K562 (cell line): ENCODE results near the gene SLC9A1. TPM values are rescaled to one million over a fixed set of nuclear protein-coding genes. Genes with fewer than 3 reads are reported as not detected.
A peak's percentile ranks its signal among the peaks of the same experiment; 100 is the strongest.

ENCODE experiments used
- ARID1B ChIP-seq: fragments of 450-650 bp; IDR thresholded peaks from 2 replicates; pipeline ENCODE4 v1.6.1; 2016; ENCODE audit warnings: antibody characterized with exemption, mild to moderate bottlenecking, inconsistent platforms
- CAMTA2 ChIP-seq: fragments of 250-450 bp; sonication (Bioruptor Pico); conservative IDR thresholded peaks from 2 replicates; pipeline ENCODE4 v1.5.1; 2022
- EWSR1 ChIP-seq: fragments of 450-650 bp; IDR thresholded peaks from 2 replicates; pipeline ENCODE4 v1.6.1; 2018; ENCODE audit warnings: borderline replicate concordance, mild to moderate bottlenecking, low read depth, moderate library complexity; ENCODE audit not compliant: partially characterized antibody
- ID3 ChIP-seq, 2 experiments: fragments of 250-450 bp in 1 of 2; fragments of 450-650 bp in 1 of 2; sonication (Bioruptor Pico) in 1 of 2; IDR thresholded peaks; 2 replicates each; pipeline versions ENCODE4 v1.6.1 to v1.8.0; 2016 to 2021; ENCODE audit warnings: mild to moderate bottlenecking in 2 of 2, moderate library complexity in 2 of 2, missing compliant biosample characterization in 1 of 2, missing genetic modification characterization in 1 of 2
- KLF13 ChIP-seq: fragments of 450-650 bp; IDR thresholded peaks from 2 replicates; pipeline ENCODE4 v1.6.1; 2016; ENCODE audit warnings: missing genetic modification characterization, low read depth, mild to moderate bottlenecking, missing compliant biosample characterization, moderate library complexity, borderline replicate concordance
- NR2C1 ChIP-seq, 2 experiments: fragments of 450-650 bp; IDR thresholded peaks; 2 replicates each; pipeline ENCODE4 v1.6.1; 2017; ENCODE audit warnings: mild to moderate bottlenecking in 2 of 2, antibody characterized with exemption in 1 of 2, inconsistent platforms in 1 of 2, missing compliant biosample characterization in 1 of 2, missing genetic modification characterization in 1 of 2
- TCF3 ChIP-seq: sonication (generic); formaldehyde crosslinking; IDR thresholded peaks from 2 replicates; pipeline ENCODE4 v1.4.0; 2020; ENCODE audit warnings: mild to moderate bottlenecking, missing genetic modification reagents
- ZNF695 ChIP-seq: fragments of 450-650 bp; formaldehyde crosslinking; IDR thresholded peaks from 2 replicates; pipeline ENCODE4 v1.4.0; 2020; ENCODE audit warnings: mild to moderate bottlenecking, moderate library complexity
- polyA plus RNA-seq, 8 experiments: library from polyadenylated mRNA; depleted of rRNA in 4 of 8; stranded (reverse) in 5 of 8; unstranded in 3 of 8; fragments of >200 nt; fragmentation: Nextera tagmentation in 2 of 8; fragmentation: Illumina TruSeq in 1 of 8; extraction: Ambion mirVana in 2 of 8; extraction: Trizol in 1 of 8; gene quantifications; 2 replicates each; pipeline versions ENCODE4 v1.2.1 to v1.2.3, GENCODE V29; 2011 to 2014; ENCODE audit warnings: inconsistent platforms in 1 of 8, missing spikeins in 1 of 8
- total RNA-seq, 7 experiments: library from RNA; depleted of rRNA in 6 of 7; stranded (reverse); fragments of >200 nt in 6 of 7; fragmentation: Illumina TruSeq in 2 of 7; extraction: Trizol in 2 of 7; gene quantifications; 2 replicates each; pipeline versions ENCODE4 v1.2.1 to v1.2.3, GENCODE V29; 2011 to 2021; ENCODE audit warnings: low replicate concordance in 1 of 7
- TF ChIP-seq, protein P1 (sequence below), 2 experiments: fragments of 450-650 bp in 1 of 2; sonication (generic) in 1 of 2; formaldehyde crosslinking in 1 of 2; IDR thresholded peaks; 2 replicates each; pipeline versions ENCODE4 v1.7.1 to v1.9.0; 2016 to 2022; ENCODE audit warnings: inconsistent platforms in 1 of 2, mild to moderate bottlenecking in 1 of 2, missing genetic modification reagents in 1 of 2
- TF ChIP-seq, protein P2 (sequence below): fragments of 200-400 bp; formaldehyde crosslinking; IDR thresholded peaks from 2 replicates; pipeline ENCODE4 v1.6.1; 2017; ENCODE audit warnings: mild to moderate bottlenecking, low read depth, low read length, moderate library complexity
- TF ChIP-seq, protein P3 (sequence below): fragments of 450-650 bp; IDR thresholded peaks from 2 replicates; pipeline ENCODE4 v1.7.1; 2018; ENCODE audit warnings: mild to moderate bottlenecking, low read depth; ENCODE audit not compliant: partially characterized antibody

SLC9A1 gene
- total and polyA plus RNA-seq, 9 of the 15 experiments (the other 6 are each of a cell fraction or from before 2014, with no cell fraction given) = 0.59 to 14.4 (median 2.0) TPM

DNA sequence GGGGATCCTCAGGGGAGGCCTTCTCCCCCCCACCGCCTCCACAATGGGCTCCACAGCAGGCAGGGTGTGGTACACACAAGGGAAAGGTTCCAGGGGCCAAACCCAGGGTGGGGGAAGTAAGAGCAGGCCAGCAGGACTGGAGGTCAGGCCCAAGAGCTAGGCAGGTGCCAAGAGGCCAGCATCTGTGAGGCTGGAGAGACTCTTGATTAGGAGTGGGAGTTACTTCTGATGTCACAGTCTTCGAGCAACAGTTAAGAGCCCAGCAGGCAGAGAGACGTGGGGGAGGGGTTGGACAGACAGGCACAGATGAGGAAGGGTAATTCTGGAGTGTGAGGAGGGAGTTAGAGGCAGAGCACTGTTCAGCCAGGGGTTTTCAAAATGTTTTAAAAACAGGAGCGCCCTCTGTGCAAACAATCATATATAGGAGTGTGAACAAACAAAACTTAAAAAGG lies 55.8 kb downstream of the SLC9A1 start (continued):
- TF ChIP-seq, protein P1, sequence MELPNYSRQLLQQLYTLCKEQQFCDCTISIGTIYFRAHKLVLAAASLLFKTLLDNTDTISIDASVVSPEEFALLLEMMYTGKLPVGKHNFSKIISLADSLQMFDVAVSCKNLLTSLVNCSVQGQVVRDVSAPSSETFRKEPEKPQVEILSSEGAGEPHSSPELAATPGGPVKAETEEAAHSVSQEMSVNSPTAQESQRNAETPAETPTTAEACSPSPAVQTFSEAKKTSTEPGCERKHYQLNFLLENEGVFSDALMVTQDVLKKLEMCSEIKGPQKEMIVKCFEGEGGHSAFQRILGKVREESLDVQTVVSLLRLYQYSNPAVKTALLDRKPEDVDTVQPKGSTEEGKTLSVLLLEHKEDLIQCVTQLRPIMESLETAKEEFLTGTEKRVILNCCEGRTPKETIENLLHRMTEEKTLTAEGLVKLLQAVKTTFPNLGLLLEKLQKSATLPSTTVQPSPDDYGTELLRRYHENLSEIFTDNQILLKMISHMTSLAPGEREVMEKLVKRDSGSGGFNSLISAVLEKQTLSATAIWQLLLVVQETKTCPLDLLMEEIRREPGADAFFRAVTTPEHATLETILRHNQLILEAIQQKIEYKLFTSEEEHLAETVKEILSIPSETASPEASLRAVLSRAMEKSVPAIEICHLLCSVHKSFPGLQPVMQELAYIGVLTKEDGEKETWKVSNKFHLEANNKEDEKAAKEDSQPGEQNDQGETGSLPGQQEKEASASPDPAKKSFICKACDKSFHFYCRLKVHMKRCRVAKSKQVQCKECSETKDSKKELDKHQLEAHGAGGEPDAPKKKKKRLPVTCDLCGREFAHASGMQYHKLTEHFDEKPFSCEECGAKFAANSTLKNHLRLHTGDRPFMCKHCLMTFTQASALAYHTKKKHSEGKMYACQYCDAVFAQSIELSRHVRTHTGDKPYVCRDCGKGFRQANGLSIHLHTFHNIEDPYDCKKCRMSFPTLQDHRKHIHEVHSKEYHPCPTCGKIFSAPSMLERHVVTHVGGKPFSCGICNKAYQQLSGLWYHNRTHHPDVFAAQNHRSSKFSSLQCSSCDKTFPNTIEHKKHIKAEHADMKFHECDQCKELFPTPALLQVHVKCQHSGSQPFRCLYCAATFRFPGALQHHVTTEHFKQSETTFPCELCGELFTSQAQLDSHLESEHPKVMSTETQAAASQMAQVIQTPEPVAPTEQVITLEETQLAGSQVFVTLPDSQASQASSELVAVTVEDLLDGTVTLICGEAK (IDR thresholded peaks at IDR 0.05) = 0 out of 2 replicates have a peak, but pooled peaks have one; percentile 26
- TF ChIP-seq, protein P1 (CRISPR knock-in tag; IDR thresholded peaks at IDR 0.05) = no peak
- TF ChIP-seq KLF13 (tag) (no peak), EWSR1 (no peak), ZNF695 (CRISPR knock-in tag) (no peak), ARID1B (peak; percentile 74), ID3 (CRISPR knock-in tag; IDR thresholded peaks at IDR 0.05) (no peak), ID3 (tag; IDR thresholded peaks at IDR 0.05) (no peak), NR2C1 (IDR thresholded peaks at IDR 0.05) (no peak), NR2C1 (tag; IDR thresholded peaks at IDR 0.05) (no peak), TCF3 (peak; percentile 60), CAMTA2 (CRISPR knock-in tag) (no peak)
- TF ChIP-seq, protein P2, sequence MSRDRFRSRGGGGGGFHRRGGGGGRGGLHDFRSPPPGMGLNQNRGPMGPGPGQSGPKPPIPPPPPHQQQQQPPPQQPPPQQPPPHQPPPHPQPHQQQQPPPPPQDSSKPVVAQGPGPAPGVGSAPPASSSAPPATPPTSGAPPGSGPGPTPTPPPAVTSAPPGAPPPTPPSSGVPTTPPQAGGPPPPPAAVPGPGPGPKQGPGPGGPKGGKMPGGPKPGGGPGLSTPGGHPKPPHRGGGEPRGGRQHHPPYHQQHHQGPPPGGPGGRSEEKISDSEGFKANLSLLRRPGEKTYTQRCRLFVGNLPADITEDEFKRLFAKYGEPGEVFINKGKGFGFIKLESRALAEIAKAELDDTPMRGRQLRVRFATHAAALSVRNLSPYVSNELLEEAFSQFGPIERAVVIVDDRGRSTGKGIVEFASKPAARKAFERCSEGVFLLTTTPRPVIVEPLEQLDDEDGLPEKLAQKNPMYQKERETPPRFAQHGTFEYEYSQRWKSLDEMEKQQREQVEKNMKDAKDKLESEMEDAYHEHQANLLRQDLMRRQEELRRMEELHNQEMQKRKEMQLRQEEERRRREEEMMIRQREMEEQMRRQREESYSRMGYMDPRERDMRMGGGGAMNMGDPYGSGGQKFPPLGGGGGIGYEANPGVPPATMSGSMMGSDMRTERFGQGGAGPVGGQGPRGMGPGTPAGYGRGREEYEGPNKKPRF = no peak
- TF ChIP-seq, protein P3, sequence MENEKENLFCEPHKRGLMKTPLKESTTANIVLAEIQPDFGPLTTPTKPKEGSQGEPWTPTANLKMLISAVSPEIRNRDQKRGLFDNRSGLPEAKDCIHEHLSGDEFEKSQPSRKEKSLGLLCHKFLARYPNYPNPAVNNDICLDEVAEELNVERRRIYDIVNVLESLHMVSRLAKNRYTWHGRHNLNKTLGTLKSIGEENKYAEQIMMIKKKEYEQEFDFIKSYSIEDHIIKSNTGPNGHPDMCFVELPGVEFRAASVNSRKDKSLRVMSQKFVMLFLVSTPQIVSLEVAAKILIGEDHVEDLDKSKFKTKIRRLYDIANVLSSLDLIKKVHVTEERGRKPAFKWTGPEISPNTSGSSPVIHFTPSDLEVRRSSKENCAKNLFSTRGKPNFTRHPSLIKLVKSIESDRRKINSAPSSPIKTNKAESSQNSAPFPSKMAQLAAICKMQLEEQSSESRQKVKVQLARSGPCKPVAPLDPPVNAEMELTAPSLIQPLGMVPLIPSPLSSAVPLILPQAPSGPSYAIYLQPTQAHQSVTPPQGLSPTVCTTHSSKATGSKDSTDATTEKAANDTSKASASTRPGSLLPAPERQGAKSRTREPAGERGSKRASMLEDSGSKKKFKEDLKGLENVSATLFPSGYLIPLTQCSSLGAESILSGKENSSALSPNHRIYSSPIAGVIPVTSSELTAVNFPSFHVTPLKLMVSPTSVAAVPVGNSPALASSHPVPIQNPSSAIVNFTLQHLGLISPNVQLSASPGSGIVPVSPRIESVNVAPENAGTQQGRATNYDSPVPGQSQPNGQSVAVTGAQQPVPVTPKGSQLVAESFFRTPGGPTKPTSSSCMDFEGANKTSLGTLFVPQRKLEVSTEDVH = peak; percentile 29
